ENCODE measurements around the gene TAS1R3.

DNA sequence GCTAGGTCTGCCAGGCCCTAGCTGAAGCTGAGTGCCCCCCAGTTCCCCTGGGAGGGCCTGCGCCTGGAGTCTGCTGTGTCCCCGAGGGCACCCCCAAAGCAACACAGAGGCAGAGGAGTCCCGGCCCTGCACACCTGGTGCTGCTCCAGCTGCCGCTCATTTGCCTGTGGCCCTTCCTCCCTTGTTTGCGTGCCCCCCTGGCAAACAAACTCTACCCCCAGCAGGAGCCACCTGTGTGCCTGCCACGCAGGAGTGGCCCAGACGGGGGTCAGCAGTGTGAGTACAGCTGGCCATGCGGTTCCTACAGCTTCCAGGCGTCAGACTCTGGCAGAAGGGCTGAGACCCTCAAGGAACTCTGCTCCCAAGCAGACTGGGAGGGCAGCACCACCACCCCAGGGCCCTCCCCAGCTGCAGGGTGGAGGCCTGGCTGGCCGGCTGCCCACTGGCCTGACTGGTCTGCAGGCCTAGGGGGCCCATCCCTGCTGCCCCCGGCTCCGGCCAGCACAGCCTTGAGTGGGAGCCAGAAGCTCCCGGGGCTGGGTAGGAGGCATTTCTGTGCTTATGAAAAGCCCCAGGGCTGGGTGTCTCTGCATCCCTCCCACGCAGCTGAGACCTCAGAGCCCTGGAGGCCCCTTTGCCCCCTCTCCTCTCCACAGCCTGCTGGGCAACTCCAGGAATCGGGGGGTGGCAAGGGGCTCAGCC, 563 bp upstream of the TAS1R3 start:
- TF ChIP-seq, protein P1, sequence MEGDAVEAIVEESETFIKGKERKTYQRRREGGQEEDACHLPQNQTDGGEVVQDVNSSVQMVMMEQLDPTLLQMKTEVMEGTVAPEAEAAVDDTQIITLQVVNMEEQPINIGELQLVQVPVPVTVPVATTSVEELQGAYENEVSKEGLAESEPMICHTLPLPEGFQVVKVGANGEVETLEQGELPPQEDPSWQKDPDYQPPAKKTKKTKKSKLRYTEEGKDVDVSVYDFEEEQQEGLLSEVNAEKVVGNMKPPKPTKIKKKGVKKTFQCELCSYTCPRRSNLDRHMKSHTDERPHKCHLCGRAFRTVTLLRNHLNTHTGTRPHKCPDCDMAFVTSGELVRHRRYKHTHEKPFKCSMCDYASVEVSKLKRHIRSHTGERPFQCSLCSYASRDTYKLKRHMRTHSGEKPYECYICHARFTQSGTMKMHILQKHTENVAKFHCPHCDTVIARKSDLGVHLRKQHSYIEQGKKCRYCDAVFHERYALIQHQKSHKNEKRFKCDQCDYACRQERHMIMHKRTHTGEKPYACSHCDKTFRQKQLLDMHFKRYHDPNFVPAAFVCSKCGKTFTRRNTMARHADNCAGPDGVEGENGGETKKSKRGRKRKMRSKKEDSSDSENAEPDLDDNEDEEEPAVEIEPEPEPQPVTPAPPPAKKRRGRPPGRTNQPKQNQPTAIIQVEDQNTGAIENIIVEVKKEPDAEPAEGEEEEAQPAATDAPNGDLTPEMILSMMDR (conservative IDR thresholded peaks at IDR 0.05; ENCODE audit: low read length): no peak
- TF ChIP-seq EZH2phosphoT487 (IDR thresholded peaks at IDR 0.05; ENCODE audit: borderline replicate concordance, low read depth, low read length): no peak

Data from OCI-LY7 (cell line).